OCI-LY3 (cell line): ENCODE results near the gene ITPKB.

Experiments used
- CTCF ChIP-seq: fragments of 200-600, 300-600 bp; sonication (generic); IDR thresholded peaks from 2 replicates; pipeline ENCODE4 v1.5.1; 2014; ENCODE audit warnings: antibody characterized with exemption, low read length, low read depth
- EZH2phosphoT487 ChIP-seq: fragments of 200-600 bp; shearing (Covaris generic); IDR thresholded peaks from 2 replicates; pipeline ENCODE4 v1.6.1; 2018; ENCODE audit warnings: antibody characterized with exemption, mixed run types, low read depth

GRCh38 chr1:226787638-226788037 lies 48.6 kb upstream of the ITPKB start:
- TF ChIP-seq CTCF, result no peak
- TF ChIP-seq EZH2phosphoT487, result no peak
